Breast epithelium (tissue), 4 donors: ENCODE measurements around the gene CDON. TPM values are rescaled to one million over a fixed set of nuclear protein-coding genes. Genes with fewer than 3 reads are reported as not detected.

Source experiments
- DNase-seq, 2 donors: peaks; one replicate each; pipeline ENCODE4 v3.0.0-alpha.2; 2019; ENCODE audit warnings: low spot score in 2 of 2
- H3K27ac ChIP-seq, 2 donors: fragments of 200-600 bp; sonication (generic) in 1 of 2; one replicate each; pipeline ENCODE4 v1.5.1; 2016 to 2019; ENCODE audit warnings: mild to moderate bottlenecking in 1 of 2
- H3K27me3 ChIP-seq, 2 donors: fragments of 200-600 bp; sonication (generic) in 1 of 2; one replicate each; pipeline versions ENCODE4 v1.5.1 to v1.6.0; 2017 to 2019; ENCODE audit warnings: control low read depth in 1 of 2, mild to moderate bottlenecking in 1 of 2
- H3K36me3 ChIP-seq: fragments of 200-600 bp; one replicate; pipeline ENCODE4 v1.5.1; 2019
- H3K4me1 ChIP-seq, 2 donors: fragments of 200-600 bp; sonication (generic); one replicate each; pipeline ENCODE4 v1.5.1; 2016 to 2019; ENCODE audit warnings: control low read depth in 1 of 2
- H3K4me3 ChIP-seq, 3 donors: fragments of 200-600 bp; sonication (generic); 1 replicate in 2 of 3; 2 replicates in 1 of 3; pipeline ENCODE4 v1.5.1; 2016 to 2019; ENCODE audit warnings: mild to moderate bottlenecking in 3 of 3, moderate library complexity in 2 of 3
- H3K9me3 ChIP-seq, 2 donors: fragments of 200-600 bp; sonication (generic) in 1 of 2; one replicate each; pipeline ENCODE4 v1.5.1; 2016 to 2019; ENCODE audit warnings: control low read depth in 1 of 2
- CTCF ChIP-seq, 3 donors: fragments of 450-650 bp; IDR thresholded peaks; one replicate each; pipeline ENCODE4 v1.5.1; 2016 to 2017; ENCODE audit warnings: antibody characterized with exemption in 3 of 3, mild to moderate bottlenecking in 3 of 3, moderate library complexity in 3 of 3
- POLR2A ChIP-seq: fragments of 450-650 bp; IDR thresholded peaks from one replicate; pipeline ENCODE4 v1.6.1; 2016; ENCODE audit warnings: antibody characterized with exemption, mild to moderate bottlenecking, moderate library complexity
- POLR2AphosphoS5 ChIP-seq, 3 donors: sonication (generic); formaldehyde crosslinking; IDR thresholded peaks; one replicate each; pipeline ENCODE4 v1.6.1; 2017; ENCODE audit warnings: antibody characterized with exemption in 3 of 3
- intact Hi-C: fragments of 100-400 bp; cut with DNase I; formaldehyde crosslinking; loops from one replicate; pipeline ENCODE4 v1.15.1; 2023; ENCODE audit warnings: low total_unique reads
- total RNA-seq, 3 donors: library from RNA; depleted of rRNA; stranded (reverse); fragments of >200 nt; gene quantifications; one replicate each; pipeline ENCODE4 v1.1.0, GENCODE V29; 2016

The CDON gene
- total RNA-seq, 3 donors from 2014 or later: 14.9 to 29.3 (median 26.5) TPM

GRCh38 chr11:126026579-126026978 is 36.1 kb downstream of the CDON start:
- Histone ChIP-seq H3K4me3 (no peak overlapping the region), H3K4me1 (no peaks in the 10 kb centered on the region), H3K9me3 (no peaks in the 10 kb centered on the region), H3K36me3 (no peaks in the 10 kb centered on the region), H3K27ac (no peak overlapping the region), H3K27me3 (no peaks in the 10 kb centered on the region)
- intact Hi-C loops: no loop called here
- DNase-seq: no peak
- TF ChIP-seq CTCF (IDR thresholded peaks at IDR 0.05) (no peak), POLR2A (no peak), POLR2AphosphoS5 (IDR thresholded peaks at IDR 0.05) (no peak)

- Histone ChIP-seq H3K27me3 (no peaks in the 10 kb centered on the region), H3K27ac (no peak overlapping the region), H3K9me3 (no peaks in the 10 kb centered on the region), H3K4me3 (no peak overlapping the region), H3K4me1 (no peaks in the 10 kb centered on the region), H3K36me3 (no peaks in the 10 kb centered on the region)
- intact Hi-C loops: no loop called here
- TF ChIP-seq POLR2A: no peak
- no peak for TF ChIP-seq CTCF (IDR thresholded peaks at IDR 0.05)
- no peak for TF ChIP-seq POLR2AphosphoS5 (IDR thresholded peaks at IDR 0.05)
- no peak for DNase-seq
Measured at GRCh38 chr11:126025822-126026221, 36.8 kb downstream of the CDON start.

- Histone ChIP-seq H3K27me3 (no peaks in the 10 kb centered on the region), H3K9me3 (no peaks in the 10 kb centered on the region), H3K4me1 (no peaks in the 10 kb centered on the region), H3K4me3 (no peak overlapping the region), H3K27ac (peak overlapping the region in 1 of 2 donors; percentile 39), H3K36me3 (no peaks in the 10 kb centered on the region)
- TF ChIP-seq CTCF (IDR thresholded peaks at IDR 0.05) (no peak), POLR2AphosphoS5 (IDR thresholded peaks at IDR 0.05) (no peak)
- intact Hi-C loops: no loop called here
- no peak for DNase-seq
Measured at GRCh38 chr11:126024123-126024522, 38.5 kb downstream of the CDON start.

GRCh38 chr11:126012852-126013251 is 49.8 kb downstream of the CDON start:
- no peaks in the 10 kb centered on the region for H3K4me1 ChIP-seq
- H3K27ac ChIP-seq: no peak overlapping the region
- H3K36me3 ChIP-seq: no peaks in the 10 kb centered on the region
- DNase-seq: no peak
- H3K4me3 ChIP-seq: no peak overlapping the region
- H3K9me3 ChIP-seq: no peaks in the 10 kb centered on the region
- H3K27me3 ChIP-seq: no peaks in the 10 kb centered on the region
- intact Hi-C loops: no loop called here
- TF ChIP-seq POLR2AphosphoS5 (IDR thresholded peaks at IDR 0.05) (no peak), CTCF (IDR thresholded peaks at IDR 0.05) (no peak), POLR2A (no peak)

- TF ChIP-seq POLR2AphosphoS5 (IDR thresholded peaks at IDR 0.05) (no peak), CTCF (IDR thresholded peaks at IDR 0.05) (no peak), POLR2A (no peak)
- intact Hi-C loops: no loop called here
Measured at GRCh38 chr11:126011754-126012153, 50.9 kb downstream of the CDON start.

More at GRCh38 chr11:126011754-126012153, 50.9 kb downstream of the CDON start:
- Histone ChIP-seq H3K4me1 (no peaks in the 10 kb centered on the region), H3K36me3 (no peaks in the 10 kb centered on the region), H3K27me3 (no peaks in the 10 kb centered on the region), H3K4me3 (no peak overlapping the region), H3K27ac (no peak overlapping the region), H3K9me3 (no peaks in the 10 kb centered on the region)
- DNase-seq: no peak
